AG09309 (cell line): ENCODE data around the gene MKKS.
A peak's percentile ranks its signal among the peaks of the same experiment; 100 is the strongest.

Experiments used
- DNase-seq: peaks from one replicate; pipeline ENCODE4 v3.0.0-alpha.2; 2010; ENCODE audit warnings: low read depth
- H3K4me3 ChIP-seq: 2 replicates; pipeline ENCODE4 v1.5.1; 2011; ENCODE audit warnings: mild to moderate bottlenecking, low read depth, low read length, moderate library complexity; ENCODE audit not compliant: control insufficient read depth
- TF ChIP-seq, protein P1 (sequence below): IDR thresholded peaks from 2 replicates; pipeline ENCODE4 v1.5.1; 2011; ENCODE audit warnings: mild to moderate bottlenecking, low read depth, low read length, inconsistent platforms; ENCODE audit not compliant: insufficient read depth, control insufficient read depth; ENCODE audit errors: missing control alignments

Gene MKKS

DNA sequence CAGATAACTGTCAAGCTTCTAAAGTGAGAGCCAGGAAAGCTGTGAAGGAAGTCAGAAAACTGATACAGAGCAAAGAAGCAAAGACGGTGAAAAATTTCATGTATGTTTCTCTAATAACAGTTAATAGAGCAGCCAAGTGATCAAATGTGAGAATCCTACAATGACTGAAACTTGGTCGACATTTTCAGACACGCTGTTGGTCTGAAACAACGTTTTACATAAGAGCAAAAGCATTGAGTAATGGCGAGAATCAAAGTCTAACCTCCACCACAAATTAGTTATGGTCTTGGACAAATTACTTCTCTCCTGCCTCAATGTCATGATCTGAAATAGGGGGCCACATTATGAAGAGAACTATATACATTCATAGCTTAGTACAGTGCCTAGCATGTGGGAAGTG lies 3.3 kb downstream of the MKKS start:
- H3K4me3 ChIP-seq = no peak overlapping the region
- TF ChIP-seq, protein P1, sequence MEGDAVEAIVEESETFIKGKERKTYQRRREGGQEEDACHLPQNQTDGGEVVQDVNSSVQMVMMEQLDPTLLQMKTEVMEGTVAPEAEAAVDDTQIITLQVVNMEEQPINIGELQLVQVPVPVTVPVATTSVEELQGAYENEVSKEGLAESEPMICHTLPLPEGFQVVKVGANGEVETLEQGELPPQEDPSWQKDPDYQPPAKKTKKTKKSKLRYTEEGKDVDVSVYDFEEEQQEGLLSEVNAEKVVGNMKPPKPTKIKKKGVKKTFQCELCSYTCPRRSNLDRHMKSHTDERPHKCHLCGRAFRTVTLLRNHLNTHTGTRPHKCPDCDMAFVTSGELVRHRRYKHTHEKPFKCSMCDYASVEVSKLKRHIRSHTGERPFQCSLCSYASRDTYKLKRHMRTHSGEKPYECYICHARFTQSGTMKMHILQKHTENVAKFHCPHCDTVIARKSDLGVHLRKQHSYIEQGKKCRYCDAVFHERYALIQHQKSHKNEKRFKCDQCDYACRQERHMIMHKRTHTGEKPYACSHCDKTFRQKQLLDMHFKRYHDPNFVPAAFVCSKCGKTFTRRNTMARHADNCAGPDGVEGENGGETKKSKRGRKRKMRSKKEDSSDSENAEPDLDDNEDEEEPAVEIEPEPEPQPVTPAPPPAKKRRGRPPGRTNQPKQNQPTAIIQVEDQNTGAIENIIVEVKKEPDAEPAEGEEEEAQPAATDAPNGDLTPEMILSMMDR = no peak
- no peak for DNase-seq

DNA sequence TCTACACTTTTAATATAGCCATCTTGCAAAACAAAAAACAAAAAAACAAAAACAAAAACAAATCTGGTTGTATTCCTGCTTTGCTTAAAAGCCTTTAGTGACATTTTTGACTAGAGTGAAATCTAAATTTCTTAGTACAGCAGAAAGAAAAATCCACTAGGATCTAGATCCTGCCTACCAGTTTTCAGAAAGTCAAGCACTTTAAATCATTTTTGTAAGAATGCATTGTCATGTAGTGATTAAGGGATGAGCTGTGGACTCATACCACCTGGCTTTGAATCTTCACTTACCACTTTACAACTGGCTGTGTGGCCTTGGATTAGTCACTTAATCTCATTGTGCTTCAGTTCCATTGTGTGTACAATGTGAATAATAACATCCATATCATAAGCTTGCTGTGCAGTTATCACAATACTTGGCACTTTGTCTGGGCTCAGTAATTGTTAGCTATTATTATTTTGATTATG lies 4.0 kb downstream of the MKKS start:
- TF ChIP-seq, protein P1 = no peak
- no peak for DNase-seq
- H3K4me3 ChIP-seq = no peak overlapping the region

DNA sequence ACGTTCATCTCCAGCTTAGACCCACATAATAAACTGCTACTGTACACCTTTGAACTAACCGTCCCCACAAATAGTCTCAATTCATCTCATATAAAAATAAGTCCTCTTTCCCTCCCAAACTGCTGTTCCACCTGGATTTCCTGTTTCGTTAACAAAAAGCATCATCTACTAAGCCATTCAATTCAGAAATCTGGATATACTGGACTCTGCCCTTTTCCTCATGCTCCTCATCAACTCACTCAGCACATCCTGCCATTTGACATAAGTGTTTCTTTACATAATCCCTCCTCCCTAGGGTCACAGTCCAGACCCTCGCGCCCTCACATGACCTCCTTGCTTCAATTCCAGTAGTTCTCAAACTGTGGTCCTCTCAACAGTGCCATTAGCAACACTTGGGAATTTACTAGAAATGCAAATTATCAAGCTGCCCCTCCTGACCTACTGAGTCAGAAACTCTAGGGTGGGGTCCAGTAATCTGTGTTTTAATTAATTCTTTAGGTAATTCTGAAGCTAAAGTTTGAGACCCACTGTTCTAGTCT lies 4.5 kb downstream of the MKKS start:
- TF ChIP-seq, protein P1 = no peak

DNA sequence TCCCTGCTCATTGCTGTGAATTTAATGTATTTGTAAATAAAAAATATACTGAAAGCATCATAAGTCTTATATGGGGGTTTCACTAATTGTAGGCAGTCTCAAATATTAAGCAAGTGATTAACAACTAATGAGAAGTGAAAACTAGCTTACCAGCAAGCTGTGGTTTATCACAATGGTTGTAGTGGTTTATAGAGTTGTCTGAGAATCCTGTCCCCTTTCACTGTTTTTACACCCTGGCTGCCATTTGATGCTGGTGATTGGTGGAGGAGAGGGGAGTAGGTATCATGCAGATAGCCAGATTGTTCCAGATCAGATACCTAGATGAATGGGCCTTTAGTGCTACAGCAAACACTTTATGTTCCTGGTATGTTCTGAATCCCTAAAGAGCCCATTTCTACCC lies 6.0 kb downstream of the MKKS start:
- no peak overlapping the region for H3K4me3 ChIP-seq
- TF ChIP-seq, protein P1 = no peak
- no peak for DNase-seq

More for the DNA sequence above, 4.5 kb downstream of the MKKS start:
- no peak overlapping the region for H3K4me3 ChIP-seq
- DNase-seq = no peak

DNA sequence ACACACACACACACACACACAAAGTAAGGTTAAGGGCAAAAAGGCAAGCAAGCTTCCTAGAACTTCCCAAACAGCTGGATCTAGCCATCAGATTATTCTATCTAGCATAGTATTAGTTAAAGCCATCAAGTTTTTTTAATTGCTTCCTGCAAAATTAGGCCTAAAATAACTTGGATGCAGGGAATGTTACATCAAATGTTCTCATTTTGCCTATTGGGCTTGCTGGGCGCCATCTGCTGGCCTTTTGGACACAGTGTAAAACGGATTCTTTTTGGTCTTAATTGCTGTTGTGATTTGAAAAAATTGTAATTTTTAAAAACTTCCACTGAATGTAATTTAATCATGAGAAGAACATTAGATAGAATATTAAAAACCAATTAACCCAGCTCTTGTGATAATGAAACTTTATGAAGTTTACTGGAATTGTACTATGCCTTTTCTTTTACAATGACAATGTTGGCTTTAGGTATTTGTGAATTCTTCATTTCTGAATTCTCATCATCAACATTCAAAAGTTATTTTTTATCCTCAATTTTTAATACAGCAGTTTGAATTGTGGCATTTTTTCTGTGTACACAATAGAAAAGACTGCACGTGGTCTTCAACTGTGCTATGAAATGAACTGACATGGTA lies 6.8 kb downstream of the MKKS start:
- TF ChIP-seq, protein P1 = peak; percentile 82
- DNase-seq = peak; percentile 28
- H3K4me3 ChIP-seq = no peak overlapping the region

DNA sequence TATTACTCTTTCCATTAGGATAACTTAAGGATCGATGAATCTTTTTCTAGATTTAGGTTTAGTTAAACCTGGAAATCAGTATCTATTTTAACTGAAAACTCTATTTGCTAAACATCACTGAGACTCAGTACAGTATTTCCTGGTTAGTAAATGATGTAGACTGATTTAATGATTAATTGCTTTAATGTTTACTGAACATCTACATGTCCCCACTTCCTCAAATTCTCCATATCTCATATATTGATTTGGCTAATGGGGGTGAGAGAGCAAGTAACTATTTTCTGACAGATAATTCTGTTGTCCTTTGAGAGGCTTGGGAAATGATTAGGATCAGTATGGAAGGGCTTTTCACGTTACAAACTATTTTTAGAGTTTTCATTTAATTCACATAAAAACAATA lies 10.3 kb downstream of the MKKS start:
- DNase-seq = no peak
- H3K4me3 ChIP-seq = no peak overlapping the region
- TF ChIP-seq, protein P1 = no peak
